Measurements from ENCODE around the gene ADAMTS1. TPM values are rescaled to one million over a fixed set of nuclear protein-coding genes. Genes with fewer than 3 reads are reported as not detected.

ADAMTS1 gene
- total RNA-seq, 1 donor from 2014 or later, result 67.5 TPM

DNA sequence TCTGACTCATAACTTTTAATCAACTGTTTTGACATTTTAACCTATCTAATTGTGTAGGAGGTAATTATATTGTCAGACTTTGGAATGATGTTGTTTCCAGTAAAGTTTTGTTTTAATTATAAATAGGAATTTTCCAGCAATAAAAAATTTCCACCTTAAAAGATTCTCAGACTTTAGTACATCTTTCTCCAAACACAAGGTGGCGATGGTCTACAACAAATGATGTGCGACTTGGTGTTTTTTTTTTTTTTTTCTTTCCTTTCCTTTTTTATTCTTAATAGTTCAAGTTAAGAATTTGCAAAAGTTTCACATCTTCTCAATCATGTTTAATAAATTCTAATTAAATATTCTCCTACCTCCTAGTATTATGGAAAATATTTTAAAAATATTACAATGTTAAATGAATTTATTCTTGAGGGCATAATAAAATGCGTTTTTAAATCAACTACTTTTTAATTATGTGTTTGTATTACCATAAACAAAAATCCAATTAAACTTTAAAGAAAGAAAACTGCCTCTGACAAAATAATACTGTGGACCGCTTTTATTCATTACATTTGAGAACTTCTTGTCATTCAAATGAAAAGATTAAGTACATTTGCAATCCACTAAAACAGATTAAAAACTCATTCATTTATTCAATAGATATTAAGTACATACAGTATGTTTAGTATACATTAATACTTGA lies 4.4 kb upstream of the ADAMTS1 start:
- Mint-ChIP-seq H3K27ac (ENCODE audit: unreplicated experiment) (no peak overlapping the region), H3K27me3 (ENCODE audit: unreplicated experiment) (peaks cover 11% of the 10 kb centered on the region), H3K4me1 (ENCODE audit: unreplicated experiment) (peaks cover 36% of the 10 kb centered on the region), H3K36me3 (ENCODE audit: low read depth, unreplicated experiment) (no peaks in the 10 kb centered on the region), H3K9me3 (ENCODE audit: unreplicated experiment) (no peaks in the 10 kb centered on the region), H3K4me3 (ENCODE audit: unreplicated experiment) (no peak overlapping the region)
- no peak for DNase-seq (ENCODE audit: low spot score)
- TF ChIP-seq, protein P1, sequence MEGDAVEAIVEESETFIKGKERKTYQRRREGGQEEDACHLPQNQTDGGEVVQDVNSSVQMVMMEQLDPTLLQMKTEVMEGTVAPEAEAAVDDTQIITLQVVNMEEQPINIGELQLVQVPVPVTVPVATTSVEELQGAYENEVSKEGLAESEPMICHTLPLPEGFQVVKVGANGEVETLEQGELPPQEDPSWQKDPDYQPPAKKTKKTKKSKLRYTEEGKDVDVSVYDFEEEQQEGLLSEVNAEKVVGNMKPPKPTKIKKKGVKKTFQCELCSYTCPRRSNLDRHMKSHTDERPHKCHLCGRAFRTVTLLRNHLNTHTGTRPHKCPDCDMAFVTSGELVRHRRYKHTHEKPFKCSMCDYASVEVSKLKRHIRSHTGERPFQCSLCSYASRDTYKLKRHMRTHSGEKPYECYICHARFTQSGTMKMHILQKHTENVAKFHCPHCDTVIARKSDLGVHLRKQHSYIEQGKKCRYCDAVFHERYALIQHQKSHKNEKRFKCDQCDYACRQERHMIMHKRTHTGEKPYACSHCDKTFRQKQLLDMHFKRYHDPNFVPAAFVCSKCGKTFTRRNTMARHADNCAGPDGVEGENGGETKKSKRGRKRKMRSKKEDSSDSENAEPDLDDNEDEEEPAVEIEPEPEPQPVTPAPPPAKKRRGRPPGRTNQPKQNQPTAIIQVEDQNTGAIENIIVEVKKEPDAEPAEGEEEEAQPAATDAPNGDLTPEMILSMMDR (IDR thresholded peaks at IDR 0.05; ENCODE audit: unreplicated experiment), result peak; percentile 63

DNA sequence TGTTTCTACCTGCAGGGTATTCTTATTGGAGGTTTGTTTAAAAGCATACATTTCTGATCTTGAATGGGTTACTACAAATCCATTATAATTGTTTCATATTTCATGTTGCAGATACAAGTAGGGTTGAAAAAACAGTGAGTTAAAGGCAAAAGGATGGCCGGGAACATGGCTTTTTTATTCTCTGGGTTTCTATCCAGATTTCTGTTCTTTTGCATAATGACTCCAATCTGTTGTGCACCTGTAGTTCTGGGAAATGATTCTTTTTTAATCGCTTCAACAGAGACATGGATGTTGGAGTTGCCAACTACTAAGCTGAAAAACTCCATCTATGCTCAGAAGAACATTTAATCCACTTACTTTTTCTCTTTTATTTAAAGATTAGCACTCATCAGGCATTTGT lies 2.7 kb upstream of the ADAMTS1 start:
- TF ChIP-seq, protein P1 (IDR thresholded peaks at IDR 0.05; ENCODE audit: unreplicated experiment), result no peak
- Mint-ChIP-seq H3K9me3 (ENCODE audit: unreplicated experiment) (no peaks in the 10 kb centered on the region), H3K27ac (ENCODE audit: unreplicated experiment) (no peak overlapping the region), H3K36me3 (ENCODE audit: low read depth, unreplicated experiment) (peaks cover 11% of the 10 kb centered on the region), H3K27me3 (ENCODE audit: unreplicated experiment) (peaks cover 24% of the 10 kb centered on the region), H3K4me1 (ENCODE audit: unreplicated experiment) (peaks cover 36% of the 10 kb centered on the region), H3K4me3 (ENCODE audit: unreplicated experiment) (no peak overlapping the region)
- no peak for DNase-seq (ENCODE audit: low spot score)

DNA sequence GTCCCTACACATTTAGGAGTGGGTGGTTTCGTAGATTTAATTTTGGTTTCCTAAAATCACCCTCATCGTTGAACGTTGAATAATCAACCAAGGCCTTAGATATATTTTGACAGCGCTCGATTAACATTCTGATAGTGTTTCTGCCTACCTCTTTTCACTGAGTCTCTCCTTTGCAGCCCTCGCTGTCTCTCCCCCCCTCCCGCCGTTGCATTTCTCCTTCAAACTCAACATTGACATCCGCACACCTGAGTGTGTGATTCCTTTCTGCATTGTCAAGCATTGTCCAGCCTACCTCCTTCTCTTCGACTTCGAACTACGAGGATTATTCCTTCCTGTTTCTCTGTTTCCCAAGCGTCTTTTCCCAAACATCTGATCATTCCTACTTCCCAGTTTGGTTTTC lies 1.8 kb upstream of the ADAMTS1 start:
- Mint-ChIP-seq H3K9me3 (ENCODE audit: unreplicated experiment) (no peaks in the 10 kb centered on the region), H3K27me3 (ENCODE audit: unreplicated experiment) (peaks cover 24% of the 10 kb centered on the region), H3K4me3 (ENCODE audit: unreplicated experiment) (peak overlapping the region; percentile 91), H3K27ac (ENCODE audit: unreplicated experiment) (peak overlapping the region; percentile 93), H3K4me1 (ENCODE audit: unreplicated experiment) (peaks cover 38% of the 10 kb centered on the region), H3K36me3 (ENCODE audit: low read depth, unreplicated experiment) (peaks cover 20% of the 10 kb centered on the region)
- TF ChIP-seq, protein P1 (IDR thresholded peaks at IDR 0.05; ENCODE audit: unreplicated experiment), result no peak
- DNase-seq (ENCODE audit: low spot score), result no peak

DNA sequence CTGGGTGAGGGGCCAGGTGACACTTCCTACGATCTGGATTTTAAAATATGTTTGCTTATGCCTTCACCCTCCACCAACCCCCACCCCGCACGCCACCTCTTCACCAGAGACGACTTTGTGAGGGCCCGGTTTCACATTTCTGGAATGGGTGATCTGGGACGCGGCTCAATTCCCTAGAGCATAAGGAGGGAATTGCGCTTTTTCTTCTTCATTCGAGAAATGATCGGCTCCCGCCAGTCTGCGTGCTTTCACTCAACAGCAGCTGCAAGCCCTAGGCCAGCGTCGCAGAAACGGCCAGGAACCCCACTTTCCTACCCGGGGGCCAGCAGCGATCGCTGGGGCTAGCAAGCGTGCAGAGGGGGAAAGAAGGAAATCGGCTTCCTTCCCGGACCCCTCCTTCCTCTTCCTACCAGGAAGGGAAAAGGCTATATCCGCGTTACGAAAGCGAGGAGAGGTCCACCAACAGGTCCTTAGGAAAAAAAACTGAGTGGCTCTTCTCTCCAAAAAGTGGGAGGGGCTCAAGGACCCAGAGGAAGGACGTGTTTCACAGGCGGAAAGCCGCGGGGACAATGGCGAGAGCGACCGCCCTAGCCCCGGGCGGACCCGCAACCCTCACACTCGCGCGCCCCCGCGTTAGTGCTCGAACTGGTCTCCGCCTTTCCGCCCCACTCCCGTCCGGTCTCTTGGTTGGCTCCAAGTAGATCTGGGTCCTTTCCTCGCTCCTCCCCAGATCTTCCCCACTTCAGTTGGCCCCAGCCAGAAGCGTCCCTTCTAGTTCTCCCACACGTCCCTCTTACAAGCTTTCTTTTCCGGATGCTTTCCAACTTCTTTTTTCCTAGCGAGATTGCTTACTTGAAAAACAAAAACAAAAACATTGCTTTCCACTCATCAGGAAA lies 1.1 kb upstream of the ADAMTS1 start:
- TF ChIP-seq, protein P1 (IDR thresholded peaks at IDR 0.05; ENCODE audit: unreplicated experiment), result peak; percentile 42
- Mint-ChIP-seq H3K36me3 (ENCODE audit: low read depth, unreplicated experiment) (peaks cover 24% of the 10 kb centered on the region), H3K27me3 (ENCODE audit: unreplicated experiment) (peaks cover 24% of the 10 kb centered on the region), H3K9me3 (ENCODE audit: unreplicated experiment) (no peaks in the 10 kb centered on the region), H3K4me3 (ENCODE audit: unreplicated experiment) (peak overlapping the region; percentile 91), H3K27ac (ENCODE audit: unreplicated experiment) (peak overlapping the region; percentile 93), H3K4me1 (ENCODE audit: unreplicated experiment) (peaks cover 38% of the 10 kb centered on the region)
- DNase-seq (ENCODE audit: low spot score), result peak; percentile 80

DNA sequence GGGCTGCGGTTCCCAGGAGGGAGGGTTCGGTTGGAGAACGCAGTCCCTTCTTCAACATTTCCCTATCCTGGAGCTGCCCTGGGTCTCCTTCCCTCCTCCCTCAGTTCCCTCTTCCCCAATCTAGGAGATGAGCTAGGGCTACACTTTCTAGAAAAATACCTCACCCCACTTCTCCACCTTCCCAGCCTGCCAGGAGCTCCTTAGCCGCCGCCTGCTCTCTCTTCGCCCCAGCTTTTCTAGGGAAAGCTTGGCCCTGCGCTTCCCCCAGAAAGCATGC lies 488 bp upstream of the ADAMTS1 start:
- peak overlapping the region; percentile 91 for H3K4me3 Mint-ChIP-seq (ENCODE audit: unreplicated experiment)

More for the DNA sequence above, 488 bp upstream of the ADAMTS1 start:
- Mint-ChIP-seq H3K9me3 (ENCODE audit: unreplicated experiment) (no peaks in the 10 kb centered on the region), H3K4me1 (ENCODE audit: unreplicated experiment) (peaks cover 36% of the 10 kb centered on the region), H3K36me3 (ENCODE audit: low read depth, unreplicated experiment) (peaks cover 28% of the 10 kb centered on the region), H3K27ac (ENCODE audit: unreplicated experiment) (peak overlapping the region; percentile 93), H3K27me3 (ENCODE audit: unreplicated experiment) (peaks cover 24% of the 10 kb centered on the region)
- no peak for DNase-seq (ENCODE audit: low spot score)
- TF ChIP-seq, protein P1 (IDR thresholded peaks at IDR 0.05; ENCODE audit: unreplicated experiment), result no peak

Measured in endothelial cell (in vitro differentiated cells).